Measurements from ENCODE around the gene PPP1R13B.
A peak's percentile ranks its signal among the peaks of the same experiment; 100 is the strongest.

The PPP1R13B gene

GRCh38 chr14:103880348-103881267 lies 33.2 kb upstream of the PPP1R13B start:
- peak; percentile 68 for DNase-seq

GRCh38 chr14:103879570-103880347 lies 32.4 kb upstream of the PPP1R13B start:
- DNase-seq = peak; percentile 18

- DNase-seq = no peak
Observed at GRCh38 chr14:103879118-103879569, 31.8 kb upstream of the PPP1R13B start.

DNA sequence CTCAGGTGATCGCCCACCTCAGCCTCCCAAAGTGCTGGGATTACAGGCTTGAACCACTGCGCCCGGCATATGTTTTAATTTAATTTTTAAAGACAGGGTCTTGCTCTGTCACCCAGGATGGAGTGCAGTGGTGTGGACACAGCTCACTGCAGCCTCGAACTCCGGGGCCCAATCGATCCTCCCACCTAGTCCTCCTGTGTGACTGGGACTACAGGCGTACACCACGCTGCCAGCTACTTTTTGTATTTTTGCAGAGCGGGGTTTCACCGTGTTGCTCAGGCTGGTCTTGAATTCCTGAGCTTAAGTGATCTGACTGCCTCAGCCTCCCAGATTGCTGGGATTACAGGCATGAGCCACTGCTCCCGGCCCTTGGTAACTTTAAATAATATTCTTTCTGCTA lies 30.8 kb upstream of the PPP1R13B start:
- DNase-seq = no peak

- no peak for DNase-seq
Observed at GRCh38 chr14:103875010-103875409, 27.6 kb upstream of the PPP1R13B start.

- DNase-seq = no peak
Observed at GRCh38 chr14:103872481-103873113, 25.2 kb upstream of the PPP1R13B start.

GRCh38 chr14:103871596-103872480 lies 24.5 kb upstream of the PPP1R13B start:
- peak; percentile 14 for DNase-seq

DNA sequence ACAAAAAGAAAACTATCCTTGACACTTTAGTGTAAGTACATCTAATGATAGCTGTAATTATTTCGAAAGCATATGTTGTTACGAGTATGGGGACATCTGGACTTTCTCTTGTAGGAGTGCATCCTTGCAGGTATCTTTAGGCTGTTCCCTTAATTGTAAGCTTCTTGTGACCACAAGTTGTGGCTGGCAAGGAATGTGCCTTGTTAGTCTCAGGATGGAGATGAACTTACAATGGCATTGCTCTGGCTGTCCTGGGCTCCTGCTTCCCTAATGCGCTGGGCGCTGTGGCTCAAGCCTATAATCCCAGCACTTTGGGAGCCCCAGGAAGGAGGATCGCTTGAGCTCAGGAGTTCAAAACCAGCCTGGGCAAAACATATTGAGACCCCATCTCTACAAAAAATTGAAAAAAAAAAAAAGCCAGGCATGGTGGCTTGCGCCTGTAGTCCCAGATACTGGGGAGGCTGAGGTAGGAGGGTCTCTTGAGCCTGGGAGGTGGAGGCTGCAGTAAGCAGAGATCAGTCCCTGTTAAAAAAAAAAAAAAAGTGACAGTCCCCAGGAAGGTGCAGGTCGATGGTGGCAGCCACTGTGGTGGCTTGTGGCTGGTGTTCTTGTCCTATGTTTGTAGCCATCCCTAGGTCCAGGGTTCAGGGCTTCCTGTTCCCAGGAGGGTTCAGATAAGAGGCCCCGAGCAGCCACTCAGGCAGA lies 23.7 kb upstream of the PPP1R13B start:
- no peak for DNase-seq

GRCh38 chr14:103870144-103870876 lies 22.9 kb upstream of the PPP1R13B start:
- no peak for DNase-seq

GRCh38 chr14:103869406-103870143 lies 22.2 kb upstream of the PPP1R13B start:
- no peak for DNase-seq

GRCh38 chr14:103868242-103868897 lies 21.0 kb upstream of the PPP1R13B start:
- DNase-seq = no peak

DNA sequence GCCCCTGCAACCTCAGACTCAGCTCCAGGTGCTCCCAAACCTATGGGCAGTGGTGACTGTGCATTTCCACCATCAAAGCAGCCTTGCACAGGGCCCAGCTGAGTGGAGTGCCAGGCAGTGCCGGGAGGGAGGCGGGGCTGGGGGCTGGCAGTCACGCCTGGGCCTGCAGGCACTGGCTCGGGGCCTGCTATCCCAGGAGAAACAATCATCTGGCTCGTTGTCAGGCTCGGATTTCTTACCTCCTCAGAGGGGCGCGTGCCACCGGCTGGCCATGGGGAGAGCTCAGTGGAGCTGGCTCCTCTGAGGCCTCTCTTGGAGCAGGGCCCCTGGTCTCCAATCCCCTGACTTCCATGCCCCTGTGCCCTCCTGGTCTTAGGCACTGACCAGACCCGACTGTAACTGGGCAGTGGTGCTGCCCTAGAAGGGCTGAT lies 20.2 kb upstream of the PPP1R13B start:
- no peak for DNase-seq

GRCh38 chr14:103867020-103867419 lies 19.6 kb upstream of the PPP1R13B start:
- DNase-seq = no peak

DNA sequence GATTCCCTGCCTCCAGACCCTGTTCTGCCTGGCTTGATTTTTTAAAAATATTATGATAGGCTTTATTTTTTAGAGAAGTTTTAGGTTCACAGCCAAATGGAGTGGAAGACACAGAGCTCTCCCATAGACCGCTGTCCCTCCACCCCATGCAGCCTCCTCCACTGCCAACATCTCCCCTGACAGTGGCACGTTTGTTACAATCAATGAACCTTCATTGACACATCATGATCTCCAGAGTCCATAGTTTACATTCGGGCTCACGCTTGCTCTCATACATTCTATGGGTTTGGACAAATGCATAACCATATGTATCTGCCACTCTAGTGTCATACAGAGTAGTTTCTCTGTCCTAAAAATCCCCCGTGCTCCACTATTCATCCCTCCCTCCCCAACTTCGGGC lies 15.9 kb upstream of the PPP1R13B start:
- no peak for DNase-seq

DNA sequence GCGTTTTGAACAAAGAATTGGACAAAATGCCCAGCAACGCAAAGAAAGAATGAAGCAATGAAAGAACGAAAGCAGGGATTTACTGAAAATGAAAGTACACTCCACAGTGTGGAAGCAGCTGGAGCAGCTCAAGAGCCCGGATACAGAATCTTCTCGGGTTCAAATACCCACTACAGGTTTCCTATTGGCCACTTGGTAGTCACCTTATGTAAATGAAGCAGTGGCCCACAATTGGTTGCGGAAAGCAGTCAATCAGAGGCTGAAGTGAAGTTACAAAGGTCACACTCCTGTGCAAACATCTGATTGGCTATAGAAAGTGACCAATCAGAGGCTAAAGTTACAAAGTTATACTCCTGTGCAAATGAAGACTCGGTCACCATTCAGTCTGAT lies 15.0 kb upstream of the PPP1R13B start:
- no peak for DNase-seq

GRCh38 chr14:103861413-103862392 lies 14.3 kb upstream of the PPP1R13B start:
- no peak for DNase-seq

DNA sequence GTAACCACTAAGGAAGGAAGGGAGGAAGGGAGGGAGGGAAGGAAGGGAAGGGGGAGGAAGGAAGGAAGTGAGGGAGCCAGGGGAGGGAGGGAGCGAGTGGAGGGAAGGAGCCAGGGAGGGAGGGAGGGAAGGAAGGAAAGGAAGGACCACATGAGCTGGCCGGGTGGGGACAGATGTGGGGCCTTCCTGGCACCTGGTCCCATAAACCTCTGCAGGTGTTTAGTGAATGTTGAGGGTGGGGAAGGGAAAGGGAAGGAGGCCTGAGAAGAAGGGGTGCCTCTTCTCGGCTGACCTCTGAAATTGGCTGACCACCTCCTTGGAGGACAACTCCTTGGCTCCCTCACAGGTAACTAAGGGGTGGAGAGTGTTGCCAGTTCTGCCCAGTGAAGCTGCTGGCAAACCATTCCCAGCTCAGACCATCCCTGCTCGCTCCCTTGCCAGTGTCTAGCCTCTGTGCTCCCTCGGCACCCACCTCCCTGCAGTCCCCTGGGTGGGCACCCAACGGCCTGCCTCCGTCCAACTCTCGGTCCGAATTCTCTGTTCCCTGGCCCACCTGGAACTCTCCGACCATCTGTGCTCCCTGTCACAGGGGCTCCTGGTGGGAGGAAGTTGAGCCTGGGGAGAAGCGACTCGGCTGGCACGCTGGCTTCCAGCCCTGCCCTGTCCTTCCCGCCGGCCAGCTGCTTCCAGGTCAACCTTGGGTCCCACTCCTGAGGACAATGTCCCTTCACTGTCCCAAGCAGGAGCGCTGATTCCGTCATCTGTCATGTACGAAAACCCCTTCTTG lies 12.2 kb upstream of the PPP1R13B start:
- DNase-seq = no peak

Measured in fibroblast of skin of right biceps (primary cell).